Measurements from ENCODE around the gene PRKCB. TPM values are rescaled to one million over a fixed set of nuclear protein-coding genes. Genes with fewer than 3 reads are reported as not detected.

Gene PRKCB
- polyA plus RNA-seq, 2 of the 4 experiments (the other 2 are of a cell fraction), result 0.09 to 0.22 TPM

GRCh38 chr16:23857256-23857880 lies 21.6 kb downstream of the PRKCB start:
- H3K9me3 ChIP-seq, result peaks cover 5% of the 10 kb centered on the region; the same call in 1 of the 3 replicates
- no peak for FAIRE-seq
- H3K4me2 ChIP-seq, result no peak overlapping the region
- H3K4me3 ChIP-seq, result no peak overlapping the region
- no peak for DNase-seq (ENCODE audit: low read depth in 1 of 2, low spot score in 1 of 2)
- H3K4me1 ChIP-seq, result no peaks in the 10 kb centered on the region
- H3K27ac ChIP-seq, result no peak overlapping the region
- no peak for TF ChIP-seq ELK1 (IDR thresholded peaks at IDR 0.05; ENCODE audit: low read depth, low read length)
- no peak for TF ChIP-seq NR3C1 (IDR thresholded peaks at IDR 0.05)
- TF ChIP-seq MAZ (IDR thresholded peaks at IDR 0.05; ENCODE audit: borderline replicate concordance, low read depth, low read length), result no peak
- TF ChIP-seq CHD2 (IDR thresholded peaks at IDR 0.05; ENCODE audit: low read length, partially characterized antibody), result no peak
- TF ChIP-seq FOXS1 (CRISPR knock-in tag; IDR thresholded peaks at IDR 0.05), result no peak
- no peak for TF ChIP-seq E2F6 (IDR thresholded peaks at IDR 0.05; ENCODE audit: borderline replicate concordance, low read depth)
- no peak for TF ChIP-seq RARB (CRISPR knock-in tag; IDR thresholded peaks at IDR 0.05)
- TF ChIP-seq RAD21 (conservative IDR thresholded peaks at IDR 0.05 in 1 of 2, IDR thresholded peaks at IDR 0.05 in 1 of 2), result no peak
- no peak for TF ChIP-seq ZC3H11A (IDR thresholded peaks at IDR 0.05)
- WGBS (ENCODE audit: missing lambda C conversion rate), result 34% methylated on average over 10 of the region's 11 CpGs
- CTCF ChIA-PET, result interaction anchor here (0.6 to 1.7 kb wide), 2 partner anchors 10 to 19 kb away, joined by 3 to 4 read pairs; no protein-coding TSS in a partner anchor
- POLR2A ChIA-PET, result no interaction called here
- no peak; a peak in 1 of 6 replicates for ATAC-seq

GRCh38 chr16:23857881-23858269 lies 22.1 kb downstream of the PRKCB start:
- no peak for FAIRE-seq
- CTCF ChIA-PET, result interaction anchor here (0.6 to 1.7 kb wide), 2 partner anchors 11 to 18 kb away, joined by 3 to 4 read pairs; no protein-coding TSS in a partner anchor

GRCh38 chr16:23858542-23858941 lies 22.8 kb downstream of the PRKCB start:
- FAIRE-seq (no peak), ATAC-seq (no peak), DNase-seq (ENCODE audit: low read depth in 1 of 2, low spot score in 1 of 2) (no peak)
- Histone ChIP-seq H3K4me3 (no peak overlapping the region), H3K27ac (no peak overlapping the region), H3K4me2 (no peak overlapping the region), H3K4me1 (no peaks in the 10 kb centered on the region), H3K9me3 (no peaks in the 10 kb centered on the region)
- 27% methylated on average over 1 of the region's 1 CpG for WGBS (ENCODE audit: missing lambda C conversion rate)
- CTCF ChIA-PET, result interaction anchor here (1.0 to 1.7 kb wide), 2 partner anchors 11 to 55 kb away, joined by 3 to 4 read pairs; no protein-coding TSS in a partner anchor
- POLR2A ChIA-PET, result no interaction called here
- TF ChIP-seq USF2 (IDR thresholded peaks at IDR 0.05), result 0 out of 2 replicates have a peak, but pooled peaks have one; percentile 16
- TF ChIP-seq HOXA7 (CRISPR knock-in tag; IDR thresholded peaks at IDR 0.05), result no peak
- TF ChIP-seq CEBPB (IDR thresholded peaks at IDR 0.05), result no peak

More at GRCh38 chr16:23857881-23858269, 22.1 kb downstream of the PRKCB start:
- POLR2A ChIA-PET, result no interaction called here
- no peaks in the 10 kb centered on the region for H3K9me3 ChIP-seq
- no peak overlapping the region for H3K27ac ChIP-seq
- no peak overlapping the region for H3K4me3 ChIP-seq
- 16% methylated on average over 1 of the region's 1 CpG for WGBS (ENCODE audit: missing lambda C conversion rate)
- ATAC-seq (no peak), DNase-seq (ENCODE audit: low read depth in 1 of 2, low spot score in 1 of 2) (no peak)
- H3K4me2 ChIP-seq, result no peak overlapping the region
- TF ChIP-seq ZC3H11A (IDR thresholded peaks at IDR 0.05) (no peak), HES2 (IDR thresholded peaks at IDR 0.05) (no peak), CBX8 (IDR thresholded peaks at IDR 0.05) (no peak), FOSB (CRISPR knock-in tag; IDR thresholded peaks at IDR 0.05) (no peak), CTCF (IDR thresholded peaks at IDR 0.05) (no peak), POLR2AphosphoS2 (conservative IDR thresholded peaks at IDR 0.05; ENCODE audit: low read length) (no peak), TFCP2L1 (CRISPR knock-in tag; IDR thresholded peaks at IDR 0.05) (no peak), RAD21 (conservative IDR thresholded peaks at IDR 0.05 in 1 of 2, IDR thresholded peaks at IDR 0.05 in 1 of 2) (no peak), CBX2 (IDR thresholded peaks at IDR 0.05; ENCODE audit: borderline replicate concordance, low read depth) (no peak), HOXB13 (CRISPR knock-in tag; IDR thresholded peaks at IDR 0.05; ENCODE audit: low read depth) (no peak)
- no peaks in the 10 kb centered on the region for H3K4me1 ChIP-seq

All from A549 (cell line).